Medulla oblongata (tissue), 1 donor: Measurements from ENCODE around the gene UQCR10.
A peak's percentile ranks its signal among the peaks of the same experiment; 100 is the strongest.

Source experiments
- DNase-seq: peaks from one replicate; pipeline ENCODE4 v3.0.0-alpha.2; 2015; ENCODE audit errors: extremely low spot score

UQCR10 gene

GRCh38 chr22:29798318-29798717 lies 31.1 kb downstream of the UQCR10 start:
- DNase-seq: no peak

GRCh38 chr22:29798801-29799200 lies 31.6 kb downstream of the UQCR10 start:
- DNase-seq: no peak

DNA sequence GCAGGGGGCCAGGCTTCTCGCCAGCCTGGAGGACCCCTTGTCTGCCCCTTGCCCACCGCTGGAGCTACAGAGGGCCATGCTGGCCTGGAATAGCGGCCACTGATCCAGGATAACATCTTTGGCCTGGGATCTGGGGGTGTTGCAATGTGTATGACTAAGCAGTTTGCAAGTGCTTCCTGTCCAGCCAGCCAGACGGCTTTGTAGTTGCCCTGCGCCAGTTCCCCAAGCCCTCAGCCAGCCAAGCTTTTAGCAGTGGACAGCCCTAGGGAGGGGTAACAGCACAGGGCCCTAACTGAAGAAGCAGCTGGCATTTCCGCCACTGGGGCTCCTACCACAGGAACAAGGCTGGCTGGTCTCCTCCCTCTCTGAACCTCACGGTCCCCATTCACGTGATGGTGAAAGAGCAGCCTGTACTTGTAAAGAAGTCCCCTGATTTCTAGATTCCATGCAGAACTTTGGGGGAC lies 32.1 kb downstream of the UQCR10 start:
- DNase-seq: peak; percentile 89

GRCh38 chr22:29801153-29801552 lies 34.0 kb downstream of the UQCR10 start:
- no peak for DNase-seq

DNA sequence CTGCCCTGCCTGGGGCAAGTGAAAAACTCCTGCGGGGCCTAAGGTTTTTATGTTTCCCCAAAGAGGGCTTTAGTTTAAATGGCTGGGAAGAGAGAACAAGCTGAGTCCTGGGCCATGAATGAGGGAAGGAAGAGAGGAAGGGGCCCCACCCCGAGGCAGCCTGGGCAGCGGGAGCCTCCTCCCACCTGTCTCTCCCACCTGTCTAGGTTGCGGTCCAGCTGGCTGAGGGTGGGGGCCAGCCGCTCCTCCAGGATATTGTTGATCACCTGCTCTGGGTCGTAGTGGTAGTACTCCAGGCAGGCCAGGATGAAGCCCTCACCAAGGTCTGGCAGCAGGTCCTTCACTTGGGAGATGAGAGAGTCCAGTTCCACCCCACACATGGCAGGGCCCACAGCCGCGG lies 34.6 kb downstream of the UQCR10 start:
- no peak for DNase-seq

DNA sequence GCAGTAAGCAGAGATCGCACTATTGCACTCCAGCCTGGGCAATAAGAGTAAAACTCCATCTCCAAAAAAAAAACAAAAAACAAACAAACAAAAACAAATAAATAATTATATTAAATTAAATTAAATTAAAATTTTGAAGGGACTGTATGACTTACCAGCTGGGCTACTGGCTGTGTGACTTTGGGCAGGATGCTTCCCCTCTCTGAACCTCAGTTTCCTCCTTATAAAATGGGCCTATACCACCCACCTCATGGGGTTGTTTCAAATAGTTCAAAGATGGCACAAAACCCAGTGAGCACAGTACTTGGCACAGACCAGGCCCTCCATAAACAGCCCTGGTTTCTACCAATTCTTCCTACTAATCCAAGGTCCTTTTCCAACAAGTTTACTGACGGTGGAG lies 36.0 kb downstream of the UQCR10 start:
- DNase-seq: no peak

DNA sequence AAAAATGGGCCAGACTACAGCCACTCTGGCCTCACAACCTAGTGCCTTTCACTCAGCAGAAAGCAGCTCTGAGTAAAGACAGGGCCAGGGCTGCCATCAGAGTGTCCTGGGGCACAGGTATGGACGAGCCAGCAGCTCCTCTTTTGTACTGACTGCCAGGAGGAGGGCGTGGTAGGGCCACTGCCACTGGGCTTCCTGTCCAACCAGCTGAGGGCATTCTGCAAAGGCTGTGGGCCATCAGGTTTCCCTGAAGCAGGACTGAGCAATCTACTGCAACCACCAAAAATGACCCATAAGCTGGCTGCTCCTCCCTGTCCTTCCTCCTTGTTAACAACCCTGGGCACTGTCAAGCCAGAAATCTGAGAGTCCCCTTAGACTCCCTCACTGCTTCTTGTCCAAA lies 37.8 kb downstream of the UQCR10 start:
- DNase-seq: no peak

- DNase-seq: no peak
Observed at GRCh38 chr22:29806196-29806595, 39.0 kb downstream of the UQCR10 start.

DNA sequence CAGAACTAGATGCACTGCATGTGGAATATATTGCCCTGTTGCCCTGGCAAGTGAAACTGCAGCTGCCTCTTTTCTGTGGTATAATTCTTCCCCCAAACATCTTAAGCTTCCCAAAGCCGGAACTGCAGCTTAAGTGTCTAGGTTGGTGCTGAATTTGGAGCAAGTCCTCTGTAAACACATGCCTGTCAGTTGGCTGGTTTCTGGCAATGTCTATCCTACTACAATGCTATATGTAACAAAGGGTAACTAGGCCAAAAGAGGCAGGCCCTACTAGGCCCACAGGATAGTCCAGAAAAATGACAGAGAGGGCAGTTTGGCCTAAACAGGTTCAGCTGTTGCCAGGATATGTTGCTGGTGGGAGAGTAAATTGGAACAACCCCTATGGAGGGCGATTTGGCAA lies 43.0 kb downstream of the UQCR10 start:
- no peak for DNase-seq

GRCh38 chr22:29811377-29811776 lies 44.2 kb downstream of the UQCR10 start:
- DNase-seq: no peak

- no peak for DNase-seq
Observed at GRCh38 chr22:29813126-29813525, 46.0 kb downstream of the UQCR10 start.

- no peak for DNase-seq
Observed at GRCh38 chr22:29813563-29813962, 46.4 kb downstream of the UQCR10 start.

- DNase-seq: no peak
Observed at GRCh38 chr22:29814003-29814402, 46.8 kb downstream of the UQCR10 start.

- no peak for DNase-seq
Observed at GRCh38 chr22:29815580-29815979, 48.4 kb downstream of the UQCR10 start.

DNA sequence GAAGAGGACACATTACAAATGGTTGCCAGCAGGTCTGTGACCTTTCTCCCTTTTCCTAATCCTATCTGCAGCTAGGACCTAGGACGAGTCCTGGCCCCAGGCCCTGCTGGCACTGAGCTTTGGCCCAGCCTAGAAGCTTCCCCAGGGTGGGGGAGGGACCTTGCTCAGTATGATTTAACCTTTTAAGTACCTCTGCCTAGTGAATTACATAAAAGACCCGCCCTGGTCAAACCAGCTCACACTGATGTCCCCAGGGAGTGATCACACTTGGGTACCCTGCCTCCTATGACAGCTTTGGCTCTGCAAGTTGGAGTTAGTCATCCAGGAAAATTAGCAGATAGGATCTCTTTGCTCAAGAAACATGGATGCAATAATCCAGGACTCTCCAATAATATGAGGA lies 49.0 kb downstream of the UQCR10 start:
- DNase-seq: no peak

- DNase-seq: no peak
Observed at GRCh38 chr22:29816539-29816938, 49.4 kb downstream of the UQCR10 start.

GRCh38 chr22:29816980-29817379 lies 49.8 kb downstream of the UQCR10 start:
- no peak for DNase-seq

DNA sequence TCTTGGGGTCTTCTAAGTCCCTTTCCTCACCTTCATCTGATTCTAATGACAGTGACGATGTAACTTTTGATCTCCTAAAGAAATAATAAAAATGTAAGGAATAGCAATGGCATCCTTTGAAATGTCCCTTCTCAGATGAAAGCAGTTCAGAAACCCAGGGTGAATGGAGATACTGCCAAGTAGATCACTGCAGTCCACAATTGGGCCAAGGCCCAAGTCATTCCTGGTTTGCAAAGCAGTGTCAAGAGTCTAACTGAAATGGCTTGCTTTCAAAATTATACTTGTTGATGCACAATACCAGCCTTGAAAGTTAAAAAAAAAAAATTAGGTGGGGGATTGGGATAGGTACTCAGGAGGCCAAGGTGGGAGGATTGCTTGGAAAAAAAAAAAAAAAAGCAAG lies 50.6 kb downstream of the UQCR10 start:
- peak; percentile 47 for DNase-seq

DNA sequence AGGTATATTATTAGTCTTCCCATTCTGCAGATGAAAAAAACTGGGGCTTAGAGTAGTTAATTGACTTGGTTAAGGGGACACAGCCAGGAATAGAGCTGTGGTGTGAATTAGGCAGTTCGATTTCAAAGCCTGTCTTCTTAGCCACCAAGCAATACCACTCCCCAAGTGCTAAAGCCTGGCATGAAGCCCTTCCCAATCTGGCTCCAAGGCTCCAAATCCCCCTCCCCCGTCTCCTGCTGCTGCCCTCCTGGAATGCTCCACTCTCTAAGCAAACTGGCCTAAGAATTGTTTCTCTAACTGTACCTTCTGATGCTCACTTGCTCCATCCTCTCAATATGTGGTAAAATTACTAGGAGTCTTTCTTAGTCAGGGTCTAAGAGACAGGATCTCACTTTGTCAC lies 52.3 kb downstream of the UQCR10 start:
- DNase-seq: no peak
